NB4 (cell line): ENCODE data around the gene MAP1LC3B.

Source experiments
- CTCF ChIP-seq: IDR thresholded peaks from one replicate; pipeline ENCODE4 v1.5.1; 2012; ENCODE audit warnings: low read depth, low read length
- MAX ChIP-seq: IDR thresholded peaks from 2 replicates; pipeline ENCODE4 v1.6.1; 2011; ENCODE audit warnings: low read depth, low read length
- MYC ChIP-seq: IDR thresholded peaks from 2 replicates; pipeline ENCODE4 v1.6.1; 2011; ENCODE audit warnings: low read depth, low read length

GRCh38 chr16:87348616-87349157 lies 43.4 kb upstream of the MAP1LC3B start:
- no peak for TF ChIP-seq CTCF
- TF ChIP-seq MAX, result no peak
- TF ChIP-seq MYC, result no peak
